Panc1 (cell line): ENCODE data around the gene RASD1. TPM values are rescaled to one million over a fixed set of nuclear protein-coding genes. Genes with fewer than 3 reads are reported as not detected.
"Not testable (repeated sequence)": the region's sequence is repeated elsewhere in the genome, so short reads cannot be mapped to it uniquely, and the experiment has no call there.

Experiments
- ATAC-seq: fragments of 200-7000 bp; cut with Tn5 transposase; 2 replicates; pipeline ENCODE4 v1.9.1; 2020; ENCODE audit warnings: mild to moderate bottlenecking, moderate library complexity
- BruUV-seq: library from RNA; stranded (reverse); fragments of 400-500 nt; replicated peaks from 2 replicates; lab custom pipeline; 2021; lab: Mats Ljungman, UMichigan
- CTCF ChIA-PET: fragments of 300-600 bp; sonication (Branson Sonifier 250); formaldehyde crosslinking; loops from one replicate; lab custom pipeline; 2022; ENCODE audit warnings: antibody characterized with exemption; lab: Charles Lee
- POLR2A ChIA-PET: fragments of 300-600 bp; sonication (Branson Sonifier 250); formaldehyde crosslinking; loops from one replicate; lab custom pipeline; 2022; ENCODE audit warnings: antibody characterized with exemption; lab: Charles Lee
- DNase-seq: peaks from one replicate; pipeline ENCODE4 v3.0.0-alpha.2; 2010; ENCODE audit warnings: low read depth, low spot score
- H3K27ac ChIP-seq: 2 replicates; pipeline ENCODE4 v1.5.1; 2011; ENCODE audit warnings: mild to moderate bottlenecking, low read length, inconsistent platforms
- H3K27me3 ChIP-seq: fragments of 200-500 bp; sonication (Bioruptor generic); 2 replicates; pipeline ENCODE4 v1.6.0; 2014; ENCODE audit warnings: low read length, inconsistent platforms; ENCODE audit not compliant: control insufficient read depth, insufficient read depth
- H3K36me3 ChIP-seq: fragments of 200-500 bp; sonication (Bioruptor generic); 2 replicates; pipeline ENCODE4 v1.5.1; 2014; ENCODE audit warnings: inconsistent platforms, mild to moderate bottlenecking, low read length, moderate library complexity; ENCODE audit not compliant: control insufficient read depth, insufficient read depth
- H3K4me1 ChIP-seq: 2 replicates; pipeline ENCODE4 v1.5.1; 2011; ENCODE audit warnings: inconsistent platforms, mild to moderate bottlenecking, low read length, moderate library complexity; ENCODE audit not compliant: control insufficient read depth, insufficient read depth
- H3K4me3 ChIP-seq, 2 experiments: 2 replicates each; pipeline ENCODE4 v1.5.1; 2011 to 2012; ENCODE audit warnings: low read depth in 2 of 2, low read length in 2 of 2, mild to moderate bottlenecking in 2 of 2, inconsistent platforms in 1 of 2, moderate library complexity in 1 of 2
- H3K9me3 ChIP-seq: fragments of 200-500 bp; sonication (Bioruptor generic); 2 replicates; pipeline ENCODE4 v1.5.1; 2014; ENCODE audit warnings: low read depth, mild to moderate bottlenecking, inconsistent platforms, low read length, moderate library complexity; ENCODE audit not compliant: control insufficient read depth, insufficient read depth
- POLR2AphosphoS5 ChIP-seq: IDR thresholded peaks from 2 replicates; pipeline ENCODE4 v1.6.1; 2012; ENCODE audit warnings: mild to moderate bottlenecking, low read depth, low read length, moderate library complexity
- SIN3A ChIP-seq: IDR thresholded peaks from 2 replicates; pipeline ENCODE4 v1.6.1; 2012; ENCODE audit warnings: low read depth, mild to moderate bottlenecking, low read length, moderate library complexity, borderline replicate concordance; ENCODE audit not compliant: insufficient read depth
- TCF7L2 ChIP-seq: IDR thresholded peaks from 2 replicates; pipeline ENCODE4 v1.6.1; 2011; ENCODE audit warnings: mild to moderate bottlenecking, low read depth, low read length, inconsistent platforms
- in situ Hi-C: cut with HindIII; loops from 2 replicates; pipeline ENCODE4 v1.10.0; 2016; ENCODE audit warnings: low sequenced_read_pairs, low pct_unique_long_range_greater_than_20kb
- intact Hi-C: fragments of 100-400 bp; cut with micrococcal nuclease; formaldehyde crosslinking; loops from one replicate; pipeline ENCODE4 v1.10.0; 2022; ENCODE audit not compliant: unreplicated experiment
- total RNA-seq: library from RNA; stranded (reverse); gene quantifications from one replicate; pipeline ENCODE4 v1.2.1, GENCODE V29; 2021; ENCODE audit not compliant: unreplicated experiment
- TF ChIP-seq, protein P1 (sequence below), 2 experiments: IDR thresholded peaks; 2 replicates each; pipeline ENCODE4 v1.6.1; 2011 to 2012; ENCODE audit warnings: low read depth in 2 of 2, control low read depth in 1 of 2, low read length in 1 of 2, mild to moderate bottlenecking in 1 of 2, moderate library complexity in 1 of 2; ENCODE audit not compliant: insufficient read depth in 1 of 2
- TF ChIP-seq, protein P2 (sequence below): fragments of 450-650 bp; IDR thresholded peaks from 2 replicates; pipeline ENCODE4 v1.5.1; 2017; ENCODE audit warnings: mild to moderate bottlenecking

RASD1 gene
- total RNA-seq, 1 experiment from 2014 or later = 1.7 TPM

- in situ Hi-C loops = no loop called here
- Histone ChIP-seq H3K9me3 (no peaks in the 10 kb centered on the region), H3K4me1 (no peaks in the 10 kb centered on the region; the same call in 1 of the 2 replicates), H3K27me3 (no peaks in the 10 kb centered on the region), H3K36me3 (0 out of 2 replicates have a peak, but pooled peaks cover 2% of the 10 kb centered on the region), H3K4me3 (no peak overlapping the region), H3K27ac (no peak overlapping the region)
- no peak for TF ChIP-seq TCF7L2
- TF ChIP-seq SIN3A = no peak
- TF ChIP-seq, protein P1, sequence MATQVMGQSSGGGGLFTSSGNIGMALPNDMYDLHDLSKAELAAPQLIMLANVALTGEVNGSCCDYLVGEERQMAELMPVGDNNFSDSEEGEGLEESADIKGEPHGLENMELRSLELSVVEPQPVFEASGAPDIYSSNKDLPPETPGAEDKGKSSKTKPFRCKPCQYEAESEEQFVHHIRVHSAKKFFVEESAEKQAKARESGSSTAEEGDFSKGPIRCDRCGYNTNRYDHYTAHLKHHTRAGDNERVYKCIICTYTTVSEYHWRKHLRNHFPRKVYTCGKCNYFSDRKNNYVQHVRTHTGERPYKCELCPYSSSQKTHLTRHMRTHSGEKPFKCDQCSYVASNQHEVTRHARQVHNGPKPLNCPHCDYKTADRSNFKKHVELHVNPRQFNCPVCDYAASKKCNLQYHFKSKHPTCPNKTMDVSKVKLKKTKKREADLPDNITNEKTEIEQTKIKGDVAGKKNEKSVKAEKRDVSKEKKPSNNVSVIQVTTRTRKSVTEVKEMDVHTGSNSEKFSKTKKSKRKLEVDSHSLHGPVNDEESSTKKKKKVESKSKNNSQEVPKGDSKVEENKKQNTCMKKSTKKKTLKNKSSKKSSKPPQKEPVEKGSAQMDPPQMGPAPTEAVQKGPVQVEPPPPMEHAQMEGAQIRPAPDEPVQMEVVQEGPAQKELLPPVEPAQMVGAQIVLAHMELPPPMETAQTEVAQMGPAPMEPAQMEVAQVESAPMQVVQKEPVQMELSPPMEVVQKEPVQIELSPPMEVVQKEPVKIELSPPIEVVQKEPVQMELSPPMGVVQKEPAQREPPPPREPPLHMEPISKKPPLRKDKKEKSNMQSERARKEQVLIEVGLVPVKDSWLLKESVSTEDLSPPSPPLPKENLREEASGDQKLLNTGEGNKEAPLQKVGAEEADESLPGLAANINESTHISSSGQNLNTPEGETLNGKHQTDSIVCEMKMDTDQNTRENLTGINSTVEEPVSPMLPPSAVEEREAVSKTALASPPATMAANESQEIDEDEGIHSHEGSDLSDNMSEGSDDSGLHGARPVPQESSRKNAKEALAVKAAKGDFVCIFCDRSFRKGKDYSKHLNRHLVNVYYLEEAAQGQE (IDR thresholded peaks at IDR 0.05; ENCODE audit: insufficient read depth in 1 of 2, low read depth in 2 of 2, low read length in 1 of 2) = no peak
- no peak for TF ChIP-seq POLR2AphosphoS5
- ATAC-seq (no peak), DNase-seq (no peak)
- ChIA-PET POLR2A (no interaction called here), CTCF (no interaction called here)
- BruUV-seq = no TSS peak
- intact Hi-C loops = no loop called here
These were observed 8.2 kb downstream of the RASD1 start for GRCh38 chr17:17487998-17488397.

GRCh38 chr17:17486416-17486815 is 9.8 kb downstream of the RASD1 start:
- in situ Hi-C loops, ATAC-seq, DNase-seq, H3K9me3 ChIP-seq, POLR2A ChIA-PET, H3K4me1 ChIP-seq, BruUV-seq, H3K27me3 ChIP-seq, intact Hi-C loops, CTCF ChIA-PET, H3K4me3 ChIP-seq, H3K27ac ChIP-seq, H3K36me3 ChIP-seq: not testable (repeated sequence)

DNA sequence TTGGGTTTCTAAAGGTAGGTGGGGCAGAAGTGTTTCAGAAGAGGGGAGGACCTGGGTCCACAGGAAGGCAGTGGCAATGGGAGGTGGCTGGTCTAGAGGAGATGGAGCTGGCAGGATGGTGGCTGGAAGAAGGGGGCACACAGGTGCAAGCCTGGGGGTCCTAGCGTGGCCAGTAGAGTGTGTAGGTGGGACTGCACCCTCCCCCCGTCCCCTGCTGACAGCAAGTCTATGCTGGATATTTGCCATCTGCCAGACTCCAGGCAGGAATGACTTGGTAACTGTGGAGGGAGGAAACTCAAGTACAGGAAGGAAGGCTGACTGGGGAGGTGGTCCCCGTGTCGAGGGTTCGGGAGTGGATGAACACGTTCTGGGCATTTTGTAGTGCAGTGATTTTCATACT is 10.8 kb downstream of the RASD1 start:
- H3K4me3 ChIP-seq = no peak overlapping the region
- DNase-seq = no peak
- TF ChIP-seq POLR2AphosphoS5 = no peak
- TF ChIP-seq, protein P2, sequence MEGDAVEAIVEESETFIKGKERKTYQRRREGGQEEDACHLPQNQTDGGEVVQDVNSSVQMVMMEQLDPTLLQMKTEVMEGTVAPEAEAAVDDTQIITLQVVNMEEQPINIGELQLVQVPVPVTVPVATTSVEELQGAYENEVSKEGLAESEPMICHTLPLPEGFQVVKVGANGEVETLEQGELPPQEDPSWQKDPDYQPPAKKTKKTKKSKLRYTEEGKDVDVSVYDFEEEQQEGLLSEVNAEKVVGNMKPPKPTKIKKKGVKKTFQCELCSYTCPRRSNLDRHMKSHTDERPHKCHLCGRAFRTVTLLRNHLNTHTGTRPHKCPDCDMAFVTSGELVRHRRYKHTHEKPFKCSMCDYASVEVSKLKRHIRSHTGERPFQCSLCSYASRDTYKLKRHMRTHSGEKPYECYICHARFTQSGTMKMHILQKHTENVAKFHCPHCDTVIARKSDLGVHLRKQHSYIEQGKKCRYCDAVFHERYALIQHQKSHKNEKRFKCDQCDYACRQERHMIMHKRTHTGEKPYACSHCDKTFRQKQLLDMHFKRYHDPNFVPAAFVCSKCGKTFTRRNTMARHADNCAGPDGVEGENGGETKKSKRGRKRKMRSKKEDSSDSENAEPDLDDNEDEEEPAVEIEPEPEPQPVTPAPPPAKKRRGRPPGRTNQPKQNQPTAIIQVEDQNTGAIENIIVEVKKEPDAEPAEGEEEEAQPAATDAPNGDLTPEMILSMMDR = no peak
- TF ChIP-seq TCF7L2 = no peak
- TF ChIP-seq, protein P1 (IDR thresholded peaks at IDR 0.05; ENCODE audit: insufficient read depth in 1 of 2, low read depth in 2 of 2, low read length in 1 of 2) = no peak
- TF ChIP-seq SIN3A = no peak
- POLR2A ChIA-PET = no interaction called here
- in situ Hi-C loops (no loop called here), intact Hi-C loops (no loop called here)
- ATAC-seq = no peak
- H3K27ac ChIP-seq = no peak overlapping the region
- no peaks in the 10 kb centered on the region for H3K27me3 ChIP-seq
- no peaks in the 10 kb centered on the region for H3K9me3 ChIP-seq
- CTCF ChIA-PET = no interaction called here
- no peaks in the 10 kb centered on the region for H3K4me1 ChIP-seq
- 0 out of 2 replicates have a peak, but pooled peaks cover 2% of the 10 kb centered on the region for H3K36me3 ChIP-seq
- BruUV-seq = no TSS peak
